HG03521 (cell line): ENCODE results near the gene PAEP.
"Not testable (repeated sequence)": the region's sequence is repeated elsewhere in the genome, so short reads cannot be mapped to it uniquely, and the experiment has no call there.

Experiments used
- ATAC-seq: cut with Tn5 transposase; IDR thresholded peaks from one replicate; pipeline ENCODE4 v1.9.1; 2021; ENCODE audit warnings: mild to moderate bottlenecking, moderate library complexity; ENCODE audit not compliant: unreplicated experiment

PAEP gene

GRCh38 chr9:135525241-135526088 is 36.1 kb upstream of the PAEP start:
- no peak for ATAC-seq

- no peak for ATAC-seq
Measured at GRCh38 chr9:135526089-135526729, 35.3 kb upstream of the PAEP start.

- ATAC-seq = no peak
Measured at GRCh38 chr9:135526730-135527571, 34.6 kb upstream of the PAEP start.

GRCh38 chr9:135528842-135529435 is 32.6 kb upstream of the PAEP start:
- ATAC-seq = not testable (repeated sequence)

- no peak for ATAC-seq
Measured at GRCh38 chr9:135530146-135530545, 31.4 kb upstream of the PAEP start.

GRCh38 chr9:135531096-135531495 is 30.5 kb upstream of the PAEP start:
- ATAC-seq = no peak

GRCh38 chr9:135533113-135533512 is 28.4 kb upstream of the PAEP start:
- ATAC-seq = no peak

- ATAC-seq = no peak
Measured at GRCh38 chr9:135533674-135534073, 27.9 kb upstream of the PAEP start.

- ATAC-seq = not testable (repeated sequence)
Measured at GRCh38 chr9:135534192-135534711, 27.3 kb upstream of the PAEP start.

- ATAC-seq = not testable (repeated sequence)
Measured at GRCh38 chr9:135534826-135535225, 26.7 kb upstream of the PAEP start.

GRCh38 chr9:135535631-135536030 is 25.9 kb upstream of the PAEP start:
- not testable (repeated sequence) for ATAC-seq

GRCh38 chr9:135536216-135536615 is 25.3 kb upstream of the PAEP start:
- no peak for ATAC-seq

GRCh38 chr9:135543262-135543894 is 18.2 kb upstream of the PAEP start:
- ATAC-seq = not testable (repeated sequence)

GRCh38 chr9:135544981-135545635 is 16.4 kb upstream of the PAEP start:
- ATAC-seq = no peak

GRCh38 chr9:135545646-135546176 is 15.8 kb upstream of the PAEP start, which contains the start of gene OBP2A:
Gene OBP2A, plus strand, starts transcription at chr9:135546126. Its CDS starts 55 bp downstream, at chr9:135546181.
- not testable (repeated sequence) for ATAC-seq

- ATAC-seq = not testable (repeated sequence)
Measured at GRCh38 chr9:135546792-135547617, 14.6 kb upstream of the PAEP start.

- no peak for ATAC-seq
Measured at GRCh38 chr9:135547756-135548736, 13.5 kb upstream of the PAEP start.
